Cerebellar cortex (tissue), 1 donor: ENCODE data around the gene MAGEA9.
"Not testable (repeated sequence)": the region's sequence is repeated elsewhere in the genome, so short reads cannot be mapped to it uniquely, and the experiment has no call there.

Experiments used
- DNase-seq: peaks from one replicate; pipeline ENCODE4 v3.0.0-alpha.2; 2015; ENCODE audit warnings: low spot score

MAGEA9 gene

GRCh38 chrX:149781727-149782126 lies at the start of gene MAGEA9:
Gene MAGEA9, plus strand, starts transcription at chrX:149781930. Its CDS starts 4,281 bp downstream, at chrX:149786211.
- not testable (repeated sequence) for DNase-seq

DNA sequence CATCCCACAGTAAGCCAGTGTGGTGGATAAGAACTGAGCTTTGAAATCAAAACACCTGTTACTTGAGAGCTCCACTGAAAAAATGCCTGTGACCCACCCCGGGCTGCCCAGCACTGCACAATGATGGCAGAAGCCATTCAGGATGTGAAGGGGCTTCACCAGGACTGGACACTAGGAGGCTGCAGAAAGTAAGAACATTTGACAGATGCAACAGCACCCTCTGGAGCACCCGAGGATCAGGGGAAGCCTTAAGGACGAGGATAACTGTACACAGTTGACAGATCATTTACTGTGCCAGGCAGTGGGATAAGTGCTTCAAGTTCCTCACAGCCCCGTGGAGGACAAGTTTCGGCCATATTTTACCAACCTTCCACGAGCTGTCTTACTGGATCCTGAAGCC lies 39.5 kb upstream of the MAGEA9 start:
- not testable (repeated sequence) for DNase-seq

- not testable (repeated sequence) for DNase-seq
Observed at GRCh38 chrX:149746390-149747007, 35.2 kb upstream of the MAGEA9 start.

- DNase-seq, result no peak
Observed at GRCh38 chrX:149757206-149758067, 24.3 kb upstream of the MAGEA9 start.

DNA sequence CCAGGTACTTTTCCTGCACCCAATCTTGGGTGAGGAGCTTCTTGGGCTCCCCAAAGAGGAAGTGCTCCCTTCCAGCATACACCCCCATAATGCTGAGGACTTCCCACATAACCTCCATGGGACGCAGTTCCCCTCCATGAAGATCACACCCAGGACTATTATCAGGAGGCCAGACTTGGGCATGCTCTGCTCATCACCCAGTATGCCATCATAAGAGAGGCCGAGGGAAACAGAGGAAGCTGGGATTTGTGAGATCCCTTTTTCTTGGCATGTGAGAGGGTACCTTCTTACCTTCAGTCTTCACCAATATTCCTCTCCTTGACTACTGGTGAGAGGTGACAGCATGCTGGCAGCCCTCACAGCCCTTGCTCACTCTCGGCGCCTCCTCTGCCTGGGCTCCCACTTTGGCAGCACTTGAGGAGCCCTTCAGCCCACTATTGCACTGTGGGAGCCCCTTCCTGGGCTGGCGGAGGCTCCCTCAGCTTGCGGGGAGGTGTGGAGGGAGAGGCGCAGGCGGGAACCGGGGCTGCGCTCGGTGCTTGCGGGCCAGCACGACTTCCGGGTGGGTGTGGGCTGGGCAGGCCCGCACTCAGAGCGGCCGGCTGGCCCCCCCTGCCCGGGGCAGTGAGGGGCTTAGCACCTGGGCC lies 23.5 kb upstream of the MAGEA9 start:
- no peak for DNase-seq

GRCh38 chrX:149758715-149759078 lies 23.0 kb upstream of the MAGEA9 start:
- not testable (repeated sequence) for DNase-seq

- DNase-seq, result no peak
Observed at GRCh38 chrX:149759824-149760223, 21.9 kb upstream of the MAGEA9 start.

DNA sequence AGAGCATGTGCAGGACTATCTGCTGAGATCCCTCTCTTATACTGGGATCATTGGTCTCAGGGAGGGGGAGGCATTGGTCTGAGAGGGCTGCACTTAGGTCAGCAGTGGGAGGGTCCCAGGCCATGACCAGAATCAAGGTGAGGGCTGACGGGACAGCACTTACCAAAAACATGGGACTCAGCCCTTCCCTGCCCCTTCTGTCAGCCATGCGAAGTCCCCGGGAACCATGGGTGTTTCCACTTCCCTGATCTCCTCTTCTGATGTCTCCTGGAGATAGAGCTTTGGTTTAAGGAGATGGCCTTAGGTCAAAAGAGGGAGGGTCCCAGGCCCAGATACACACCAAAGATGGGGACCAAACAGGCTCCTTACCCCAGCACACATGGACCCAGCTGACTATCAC lies 20.8 kb upstream of the MAGEA9 start:
- no peak for DNase-seq

DNA sequence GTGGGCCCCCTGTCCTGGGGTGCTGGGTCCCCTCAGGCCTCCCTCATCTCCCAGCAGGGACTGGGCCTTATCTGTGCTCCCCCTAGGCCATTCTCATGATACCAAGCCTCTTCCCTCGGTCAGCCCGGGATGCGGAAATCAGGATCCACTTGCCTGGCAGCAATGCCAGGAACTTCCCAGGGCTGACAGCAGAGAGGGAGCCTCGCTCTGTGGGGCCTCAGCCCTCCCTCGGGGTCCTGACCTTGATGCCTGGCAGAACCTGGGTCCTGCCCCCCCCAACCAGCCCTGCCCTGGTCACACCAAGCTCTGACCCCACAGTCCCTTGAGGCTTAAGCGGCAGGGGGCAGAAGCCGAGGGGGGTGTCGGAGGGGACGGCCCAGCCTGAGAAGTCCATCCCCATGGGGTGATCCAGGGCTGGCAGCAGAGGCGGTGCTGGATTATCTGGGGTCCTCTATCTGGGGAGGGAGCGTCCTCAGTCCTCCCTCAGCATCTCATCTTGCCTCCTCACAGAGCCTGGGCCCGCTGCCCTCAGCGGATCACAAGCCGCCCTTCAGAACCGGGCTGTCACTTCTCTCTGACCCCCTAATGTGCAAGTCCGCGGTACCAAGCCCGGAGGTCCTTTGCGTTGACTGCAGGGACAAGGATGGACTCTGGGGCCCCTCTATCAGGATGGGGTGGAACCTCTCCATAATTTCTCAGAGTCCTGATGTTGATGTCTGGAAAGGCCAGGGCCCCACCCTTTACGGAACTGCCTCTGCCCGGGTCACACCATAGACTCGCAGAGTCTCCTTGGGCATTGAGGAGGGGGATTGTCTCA lies 19.7 kb upstream of the MAGEA9 start:
- DNase-seq, result not testable (repeated sequence)

DNA sequence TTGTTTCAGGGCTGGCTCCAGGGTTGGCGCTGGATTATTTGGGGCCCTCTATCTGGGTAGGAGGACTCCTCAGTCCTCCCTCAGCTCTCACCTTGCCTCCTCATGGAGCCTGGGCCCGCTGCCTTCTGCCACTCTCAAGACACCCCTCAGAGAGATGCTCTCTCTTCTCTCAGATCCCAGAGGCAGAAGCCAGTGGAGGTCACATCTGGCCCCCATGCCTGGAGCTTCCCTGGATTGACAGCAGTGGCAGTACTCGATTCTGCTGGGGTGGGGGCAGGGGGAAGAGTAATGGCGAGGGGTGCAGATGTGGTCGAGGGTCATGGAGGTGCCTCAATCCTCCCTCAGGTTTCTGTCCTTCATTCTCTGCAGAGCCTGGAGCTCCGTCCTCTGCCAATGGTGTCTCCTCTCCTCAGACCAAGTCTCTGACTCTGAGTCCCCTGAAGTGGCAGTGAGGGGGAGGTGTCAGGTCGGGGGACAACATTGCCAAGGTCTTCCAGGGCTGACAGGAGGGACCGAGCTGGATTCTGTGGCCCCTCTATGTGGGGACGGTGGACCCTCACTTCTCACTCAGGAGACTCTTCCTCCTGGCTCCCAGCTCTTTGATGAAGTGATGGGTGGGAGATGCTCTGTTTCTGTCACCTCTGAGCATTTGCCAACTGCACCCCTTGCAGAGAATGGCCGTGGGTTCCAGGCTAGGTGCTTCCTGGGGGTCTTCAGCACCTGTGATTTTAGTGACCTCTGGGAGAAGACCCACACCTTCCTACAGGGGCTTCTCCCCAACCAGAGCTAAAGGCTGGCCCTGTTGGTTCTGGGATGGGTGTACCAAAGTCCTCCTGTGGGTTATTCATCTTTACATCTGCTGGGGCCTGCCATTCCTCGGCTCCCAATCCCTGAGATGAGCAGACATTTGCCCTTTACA lies 18.8 kb upstream of the MAGEA9 start:
- DNase-seq, result no peak

GRCh38 chrX:149770344-149770743 lies 11.4 kb upstream of the MAGEA9 start:
- DNase-seq, result not testable (repeated sequence)

DNA sequence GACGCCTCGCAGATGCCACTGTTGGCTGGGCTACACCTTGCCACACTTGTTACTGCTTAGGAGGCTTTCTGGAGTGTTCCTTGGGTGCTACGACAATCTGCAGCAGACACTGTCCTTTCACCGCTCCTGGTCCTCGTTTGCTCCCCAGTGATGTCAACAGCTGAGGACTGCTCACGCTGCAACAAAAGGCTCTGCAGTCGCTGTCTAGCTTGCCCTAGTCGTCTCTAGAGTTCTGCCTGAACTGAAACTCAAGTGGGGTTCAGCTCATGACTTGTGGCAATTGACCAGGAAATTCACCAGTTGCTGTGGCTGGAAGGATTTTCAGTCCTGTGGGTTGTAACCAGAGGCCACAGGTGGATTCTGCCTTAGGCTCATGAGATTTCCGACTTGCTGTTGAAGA lies 8.7 kb upstream of the MAGEA9 start:
- not testable (repeated sequence) for DNase-seq

- DNase-seq, result not testable (repeated sequence)
Observed at GRCh38 chrX:149773768-149774167, 8.0 kb upstream of the MAGEA9 start, which contains the start of gene HSFX1. Gene HSFX1, plus strand, starts transcription at chrX:149774068. Its CDS starts 614 bp downstream, at chrX:149774682.

DNA sequence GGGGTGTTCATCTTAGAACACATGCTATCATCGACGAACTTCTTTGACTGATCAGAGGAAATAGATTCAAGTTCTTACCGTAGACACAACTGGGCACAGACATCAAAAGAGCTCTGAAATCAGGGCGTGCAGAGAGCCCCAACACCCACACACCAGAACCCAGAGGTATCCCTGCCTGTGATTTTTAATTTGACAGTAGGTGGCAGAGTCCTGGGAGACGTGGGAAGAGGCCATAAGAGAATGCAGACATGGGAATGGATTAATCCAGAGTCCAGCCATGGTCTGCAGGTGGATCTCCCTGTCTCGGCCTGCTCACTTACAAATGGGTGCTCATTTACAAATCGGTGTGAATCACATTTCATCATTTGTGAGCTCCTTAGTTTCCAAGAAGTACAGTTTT lies 3.7 kb upstream of the MAGEA9 start:
- DNase-seq, result not testable (repeated sequence)

DNA sequence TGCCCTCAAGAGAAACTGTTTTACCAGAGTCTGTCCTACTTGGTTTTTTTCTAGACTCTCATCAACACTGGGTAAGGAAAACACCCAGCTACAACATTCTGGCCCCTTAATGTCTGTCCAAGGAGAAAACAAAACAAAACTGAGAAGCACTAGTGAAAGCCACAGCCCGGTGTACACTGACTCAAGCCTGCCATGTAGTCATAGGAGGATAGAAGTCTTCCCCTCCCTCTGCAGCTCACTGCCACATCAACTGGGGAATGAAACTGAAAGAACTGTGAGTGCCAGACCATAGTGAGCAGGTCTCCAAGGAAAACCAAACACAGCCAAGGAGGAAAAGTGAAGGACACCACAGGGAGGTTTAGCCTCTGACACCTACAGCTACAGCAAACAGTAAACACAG lies 13.8 kb downstream of the MAGEA9 start:
- not testable (repeated sequence) for DNase-seq

- no peak for DNase-seq
Observed at GRCh38 chrX:149799095-149799714, 17.5 kb downstream of the MAGEA9 start.

- DNase-seq, result no peak
Observed at GRCh38 chrX:149799938-149800337, 18.2 kb downstream of the MAGEA9 start.

DNA sequence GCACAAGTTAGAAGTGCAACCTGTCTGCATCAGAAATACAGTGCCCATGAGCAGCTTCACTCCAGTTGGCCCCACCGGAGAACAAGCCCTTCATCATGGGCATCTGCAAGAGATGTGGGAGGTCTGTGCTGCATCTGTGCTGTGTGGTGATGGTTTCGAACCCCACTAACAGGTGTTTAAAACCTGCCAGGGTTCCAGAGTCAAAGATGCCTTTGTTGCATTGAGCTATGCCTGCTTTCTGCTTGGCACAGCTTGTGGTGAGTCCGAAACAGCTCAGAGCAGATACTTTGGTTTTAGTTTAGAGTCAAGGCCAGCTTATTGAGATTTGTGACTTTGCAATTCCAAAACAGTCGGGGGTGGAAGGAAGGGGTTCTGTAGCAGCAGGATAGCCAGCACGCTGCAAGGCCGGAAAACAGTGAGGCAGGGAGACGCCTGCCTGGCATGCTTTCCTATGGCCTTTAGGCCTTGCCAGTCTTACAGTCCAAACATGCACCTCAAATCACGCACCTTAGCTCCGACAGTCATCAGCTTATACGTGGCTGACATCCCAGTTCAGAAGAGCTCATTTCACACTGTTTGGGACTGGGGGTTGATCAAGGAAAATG lies 21.8 kb downstream of the MAGEA9 start:
- DNase-seq, result no peak

DNA sequence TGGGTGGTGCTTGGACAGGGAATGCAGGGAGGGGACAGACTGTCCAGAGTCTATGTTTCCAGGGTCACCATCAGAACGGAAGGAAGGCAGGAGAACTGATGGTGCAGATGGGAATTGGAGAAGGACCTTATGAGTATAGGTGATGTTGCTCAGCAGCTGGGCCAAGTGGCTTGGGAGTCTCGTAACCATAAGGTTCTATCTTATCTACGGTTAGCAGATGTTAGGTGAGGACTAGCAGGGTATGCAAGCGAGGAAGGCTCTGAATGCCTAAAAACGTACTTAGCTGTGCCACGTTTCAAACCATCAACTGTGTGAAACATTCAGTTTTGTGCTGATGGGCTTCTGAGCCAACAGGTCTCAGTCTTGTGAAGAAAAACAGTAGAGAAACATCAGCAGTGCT lies 22.4 kb downstream of the MAGEA9 start:
- no peak for DNase-seq
